Activated CD4-positive, alpha-beta T cell treated with anti-CD3 and anti-CD28 coated beads, Interleukin-2, amount 10 ng/mL, durations not matched to agents 7 days and 5 days (primary cell): ENCODE measurements around the gene ARVCF. TPM values are rescaled to one million over a fixed set of nuclear protein-coding genes. Genes with fewer than 3 reads are reported as not detected.
A peak's percentile ranks its signal among the peaks of the same experiment; 100 is the strongest.

Source experiments
- CTCF ChIA-PET: fragments of 350-600 bp; sonication (Branson Sonifier 250); formaldehyde crosslinking; loops from one replicate; lab custom pipeline; 2021; ENCODE audit warnings: antibody characterized with exemption; lab: Charles Lee
- POLR2A ChIA-PET: fragments of 350-600 bp; sonication (Branson Sonifier 250); formaldehyde crosslinking; loops from one replicate; lab custom pipeline; 2021; ENCODE audit warnings: antibody characterized with exemption; lab: Charles Lee
- DNase-seq: peaks from one replicate; pipeline ENCODE4 v3.0.0-alpha.2; 2020
- H3K27ac Mint-ChIP-seq: one replicate; pipeline ENCODE4 v1.8.0; 2021; ENCODE audit warnings: mild to moderate bottlenecking, moderate library complexity, mixed read lengths
- H3K27me3 Mint-ChIP-seq: one replicate; pipeline ENCODE4 v1.8.0; 2021; ENCODE audit warnings: mixed read lengths
- H3K36me3 Mint-ChIP-seq: one replicate; pipeline ENCODE4 v1.8.0; 2021; ENCODE audit warnings: low read depth, mixed read lengths
- H3K4me1 Mint-ChIP-seq: one replicate; pipeline ENCODE4 v1.8.0; 2021; ENCODE audit warnings: mixed read lengths
- H3K4me3 Mint-ChIP-seq: one replicate; pipeline ENCODE4 v1.8.0; 2021; ENCODE audit warnings: mild to moderate bottlenecking, moderate library complexity, mixed read lengths
- H3K9me3 Mint-ChIP-seq: one replicate; pipeline ENCODE4 v1.8.0; 2021; ENCODE audit warnings: mixed read lengths
- total RNA-seq, 2 experiments: library from RNA; stranded (reverse); gene quantifications; one replicate each; pipeline ENCODE4 v1.2.3, GENCODE V29; 2021

The ARVCF gene
- total RNA-seq, 2 experiments from 2014 or later: 0.89 to 1.2 TPM

GRCh38 chr22:19987394-19988306 is 29.0 kb downstream of the ARVCF start:
- H3K4me1 Mint-ChIP-seq: peaks cover 2% of the 10 kb centered on the region
- H3K9me3 Mint-ChIP-seq: no peaks in the 10 kb centered on the region
- peak overlapping the region; percentile 22 for H3K4me3 Mint-ChIP-seq
- H3K27me3 Mint-ChIP-seq: peaks cover 7% of the 10 kb centered on the region
- ChIA-PET CTCF (no interaction called here), POLR2A (no interaction called here)
- H3K27ac Mint-ChIP-seq: no peak overlapping the region
- no peaks in the 10 kb centered on the region for H3K36me3 Mint-ChIP-seq
- DNase-seq: no peak

- Mint-ChIP-seq H3K9me3 (no peaks in the 10 kb centered on the region), H3K27me3 (peaks cover 7% of the 10 kb centered on the region), H3K36me3 (no peaks in the 10 kb centered on the region), H3K4me1 (peaks cover 2% of the 10 kb centered on the region), H3K4me3 (peak overlapping the region; percentile 53), H3K27ac (no peak overlapping the region)
- ChIA-PET POLR2A (no interaction called here), CTCF (no interaction called here)
- peak; percentile 65 for DNase-seq
Observed at GRCh38 chr22:19986410-19987341, 29.9 kb downstream of the ARVCF start.

GRCh38 chr22:19986011-19986409 is 30.6 kb downstream of the ARVCF start:
- H3K27ac Mint-ChIP-seq: no peak overlapping the region
- H3K27me3 Mint-ChIP-seq: peaks cover 7% of the 10 kb centered on the region
- H3K4me3 Mint-ChIP-seq: peak overlapping the region; percentile 53
- ChIA-PET CTCF (no interaction called here), POLR2A (no interaction called here)
- DNase-seq: no peak
- no peaks in the 10 kb centered on the region for H3K36me3 Mint-ChIP-seq
- H3K4me1 Mint-ChIP-seq: peaks cover 2% of the 10 kb centered on the region
- H3K9me3 Mint-ChIP-seq: no peaks in the 10 kb centered on the region

- H3K27ac Mint-ChIP-seq: peak overlapping the region; percentile 22
- peaks cover 7% of the 10 kb centered on the region for H3K27me3 Mint-ChIP-seq
- H3K9me3 Mint-ChIP-seq: no peaks in the 10 kb centered on the region
- no peaks in the 10 kb centered on the region for H3K36me3 Mint-ChIP-seq
- CTCF ChIA-PET: no interaction called here
- DNase-seq: no peak
- POLR2A ChIA-PET: no interaction called here
- H3K4me3 Mint-ChIP-seq: no peak overlapping the region
- H3K4me1 Mint-ChIP-seq: peaks cover 2% of the 10 kb centered on the region
Observed at GRCh38 chr22:19984851-19985811, 31.5 kb downstream of the ARVCF start.

- POLR2A ChIA-PET: no interaction called here
- H3K27ac Mint-ChIP-seq: no peak overlapping the region
- no peak for DNase-seq
- CTCF ChIA-PET: no interaction called here
- no peaks in the 10 kb centered on the region for H3K36me3 Mint-ChIP-seq
- H3K27me3 Mint-ChIP-seq: peaks cover 7% of the 10 kb centered on the region
- H3K4me1 Mint-ChIP-seq: peaks cover 2% of the 10 kb centered on the region
- no peaks in the 10 kb centered on the region for H3K9me3 Mint-ChIP-seq
- H3K4me3 Mint-ChIP-seq: no peak overlapping the region
Observed at GRCh38 chr22:19984201-19984753, 32.3 kb downstream of the ARVCF start.

- no peak for DNase-seq
- H3K4me3 Mint-ChIP-seq: no peak overlapping the region
- peak overlapping the region; percentile 66 for H3K27ac Mint-ChIP-seq
- peaks cover 2% of the 10 kb centered on the region for H3K4me1 Mint-ChIP-seq
- ChIA-PET CTCF (no interaction called here), POLR2A (no interaction called here)
- H3K9me3 Mint-ChIP-seq: no peaks in the 10 kb centered on the region
- H3K36me3 Mint-ChIP-seq: no peaks in the 10 kb centered on the region
- H3K27me3 Mint-ChIP-seq: peaks cover 7% of the 10 kb centered on the region
Observed at GRCh38 chr22:19983741-19984140, 32.9 kb downstream of the ARVCF start.

GRCh38 chr22:19982991-19983578 is 33.5 kb downstream of the ARVCF start:
- Mint-ChIP-seq H3K9me3 (no peaks in the 10 kb centered on the region), H3K27me3 (peaks cover 7% of the 10 kb centered on the region), H3K4me3 (no peak overlapping the region), H3K4me1 (peaks cover 2% of the 10 kb centered on the region), H3K27ac (no peak overlapping the region), H3K36me3 (no peaks in the 10 kb centered on the region)
- POLR2A ChIA-PET: no interaction called here
- CTCF ChIA-PET: interaction anchor here (0.6 kb wide), 1 partner anchor 43 kb away, joined by 3 read pairs; no protein-coding TSS in a partner anchor
- DNase-seq: no peak

GRCh38 chr22:19981961-19982920 is 34.4 kb downstream of the ARVCF start:
- no peak overlapping the region for H3K27ac Mint-ChIP-seq
- H3K27me3 Mint-ChIP-seq: peaks cover 7% of the 10 kb centered on the region
- no peaks in the 10 kb centered on the region for H3K9me3 Mint-ChIP-seq
- CTCF ChIA-PET: interaction anchor here (0.6 kb wide), 1 partner anchor 44 kb away, joined by 3 read pairs; no protein-coding TSS in a partner anchor
- DNase-seq: no peak
- H3K4me1 Mint-ChIP-seq: peaks cover 2% of the 10 kb centered on the region
- H3K4me3 Mint-ChIP-seq: no peak overlapping the region
- POLR2A ChIA-PET: no interaction called here
- no peaks in the 10 kb centered on the region for H3K36me3 Mint-ChIP-seq

GRCh38 chr22:19981171-19981960 is 35.3 kb downstream of the ARVCF start:
- Mint-ChIP-seq H3K27ac (no peak overlapping the region), H3K27me3 (peaks cover 6% of the 10 kb centered on the region), H3K4me3 (no peak overlapping the region), H3K9me3 (no peaks in the 10 kb centered on the region), H3K36me3 (no peaks in the 10 kb centered on the region), H3K4me1 (peaks cover 2% of the 10 kb centered on the region)
- ChIA-PET POLR2A (no interaction called here), CTCF (no interaction called here)
- no peak for DNase-seq

GRCh38 chr22:19980766-19981165 is 35.9 kb downstream of the ARVCF start:
- Mint-ChIP-seq H3K27me3 (peaks cover 4% of the 10 kb centered on the region), H3K9me3 (no peaks in the 10 kb centered on the region), H3K4me1 (no peaks in the 10 kb centered on the region), H3K36me3 (no peaks in the 10 kb centered on the region), H3K4me3 (no peak overlapping the region), H3K27ac (no peak overlapping the region)
- ChIA-PET CTCF (no interaction called here), POLR2A (no interaction called here)
- no peak for DNase-seq
